GM13977 (cell line): ENCODE measurements around the gene HNF1B.

ENCODE experiments used
- DNase-seq: peaks from one replicate; pipeline ENCODE4 v3.0.0; 2012; ENCODE audit warnings: low spot score
- CTCF ChIP-seq: IDR thresholded peaks from 2 replicates; pipeline ENCODE4 v1.5.1; 2012; ENCODE audit warnings: mild to moderate bottlenecking, control low read depth; ENCODE audit not compliant: insufficient read depth; ENCODE audit errors: extremely low read depth, missing control alignments
- in situ Hi-C: fragments of 300-500 bp; cut with MboI; formaldehyde crosslinking; loops from one replicate; pipeline ENCODE4 v1.12.0; 2022; ENCODE audit warnings: low sequenced_read_pairs, low pct_unique_long_range_greater_than_20kb, mixed read lengths, inconsistent platforms; ENCODE audit not compliant: unreplicated experiment

Gene HNF1B

DNA sequence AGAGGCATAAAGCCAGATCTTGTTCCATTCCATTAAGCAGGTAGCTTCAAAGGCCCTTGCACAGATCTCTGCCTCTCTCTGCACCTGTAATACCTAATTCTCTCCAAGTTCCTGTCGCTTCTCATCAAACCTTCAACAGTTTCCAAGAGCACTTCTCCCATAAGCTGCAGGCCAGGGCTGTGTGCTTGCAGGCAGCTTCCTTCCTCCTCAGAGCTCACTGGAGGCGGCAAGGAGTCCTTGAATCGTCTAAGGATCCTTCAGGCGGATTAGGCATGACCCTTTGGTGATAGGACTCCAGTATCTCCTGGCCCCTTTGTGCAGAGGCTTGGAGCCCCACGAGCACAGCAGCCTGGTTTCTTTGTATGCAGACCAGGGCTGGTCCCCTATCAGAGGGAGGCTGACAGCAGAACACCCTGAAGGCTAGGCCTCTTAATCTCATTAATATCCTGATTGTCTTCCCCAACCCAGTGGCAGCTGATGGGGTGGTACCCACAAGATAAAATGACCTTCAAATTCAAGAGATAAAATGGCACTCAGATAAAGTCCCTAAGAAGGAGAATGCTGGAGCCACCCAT lies 19.8 kb downstream of the HNF1B start:
- TF ChIP-seq CTCF, result no peak
- in situ Hi-C loops, result no loop called here
- DNase-seq, result no peak

- no peak for TF ChIP-seq CTCF
- DNase-seq, result no peak
- in situ Hi-C loops, result no loop called here
These were observed 23.9 kb downstream of the HNF1B start for GRCh38 chr17:37720989-37721388.

GRCh38 chr17:37719866-37720265 lies 25.0 kb downstream of the HNF1B start:
- no peak for TF ChIP-seq CTCF
- in situ Hi-C loops, result no loop called here
- DNase-seq, result no peak

- DNase-seq, result no peak
- TF ChIP-seq CTCF, result no peak
- in situ Hi-C loops, result no loop called here
These were observed 26.4 kb downstream of the HNF1B start for GRCh38 chr17:37718324-37719048.

DNA sequence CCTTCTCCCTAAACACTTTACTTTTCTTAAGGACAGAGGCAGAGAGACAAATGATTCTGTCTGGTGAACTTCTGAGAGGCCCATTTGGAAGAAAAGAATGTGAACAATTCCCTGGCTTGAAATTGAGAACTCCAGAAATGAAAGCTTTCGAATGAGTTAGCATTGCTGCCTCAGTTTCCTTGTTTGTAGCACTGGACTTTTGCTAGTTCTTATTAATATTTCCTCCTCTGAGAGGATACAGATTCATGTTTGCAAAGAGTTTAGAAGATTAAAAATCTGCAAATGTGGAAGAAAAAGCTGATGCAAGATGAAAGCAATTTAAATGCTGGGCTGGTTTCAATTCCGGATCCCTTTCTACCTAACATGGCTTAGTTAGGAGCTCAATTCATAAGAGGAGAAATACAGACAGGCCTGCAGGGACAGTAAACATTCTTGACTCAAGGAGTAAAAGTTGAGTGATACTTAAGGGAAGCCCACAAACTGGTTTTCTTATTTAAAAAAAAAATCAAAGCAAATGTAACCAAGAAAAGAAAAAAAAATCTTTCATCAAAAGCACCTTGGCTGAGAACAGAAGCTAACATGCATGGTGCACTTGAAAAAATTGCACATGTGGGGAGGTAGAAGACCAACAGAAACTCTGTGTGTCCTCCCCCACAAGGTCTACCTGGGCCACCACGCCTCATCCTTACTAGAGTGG lies 27.1 kb downstream of the HNF1B start:
- TF ChIP-seq CTCF, result no peak
- in situ Hi-C loops, result no loop called here
- DNase-seq, result no peak

GRCh38 chr17:37714897-37715296 lies 30.0 kb downstream of the HNF1B start:
- TF ChIP-seq CTCF, result no peak
- in situ Hi-C loops, result no loop called here

More at GRCh38 chr17:37714897-37715296, 30.0 kb downstream of the HNF1B start:
- no peak for DNase-seq
